B cell (primary cell): ENCODE measurements around the gene AKT1. TPM values are rescaled to one million over a fixed set of nuclear protein-coding genes. Genes with fewer than 3 reads are reported as not detected.

Source experiments
- ATAC-seq: fragments of 200-7000 bp; cut with Tn5 transposase; one replicate; pipeline ENCODE4 v1.10.0; 2021; ENCODE audit warnings: low read depth, mild to moderate bottlenecking, moderate number of reproducible peaks, moderate library complexity
- CTCF ChIA-PET: fragments of 350-600 bp; sonication (Branson Sonifier 250); formaldehyde crosslinking; loops from one replicate; lab custom pipeline; 2021; ENCODE audit warnings: antibody characterized with exemption, inconsistent platforms; lab: Charles Lee
- POLR2A ChIA-PET: fragments of 350-600 bp; sonication (Branson Sonifier 250); formaldehyde crosslinking; loops from one replicate; lab custom pipeline; 2021; ENCODE audit warnings: antibody characterized with exemption; lab: Charles Lee
- DNase-seq: peaks from one replicate; pipeline ENCODE4 v3.0.0; 2013
- H2AFZ ChIP-seq: 2 replicates; pipeline ENCODE4 v1.6.1; 2012; ENCODE audit warnings: mild to moderate bottlenecking, low read depth, low read length; ENCODE audit not compliant: insufficient read depth, poor library complexity, severe bottlenecking
- H3K27ac ChIP-seq, 2 donors: 1 replicate in 1 of 2; 2 replicates in 1 of 2; pipeline ENCODE4 v1.5.1; 2012 to 2013; ENCODE audit warnings: low read length in 2 of 2, mild to moderate bottlenecking in 2 of 2, moderate library complexity in 1 of 2
- H3K27me3 ChIP-seq, 4 experiments: fragments of 200-600 bp in 1 of 4; sonication (generic) in 1 of 4; replicated peaks in 1 of 4; 1 replicate in 2 of 4; 2 replicates in 2 of 4; pipeline versions ENCODE4 v1.6.1 to v1.7.0; 2013 to 2016; ENCODE audit warnings: low read length in 3 of 4, mild to moderate bottlenecking in 2 of 4, mixed read lengths in 1 of 4, moderate library complexity in 1 of 4; ENCODE audit not compliant: insufficient read depth in 4 of 4, control insufficient read depth in 3 of 4; ENCODE audit errors: control extremely low read depth in 1 of 4
- H3K36me3 ChIP-seq, 2 experiments: replicated peaks in 1 of 2; 1 replicate in 1 of 2; 2 replicates in 1 of 2; pipeline versions ENCODE4 v1.6.1 to v1.7.1; 2013; ENCODE audit warnings: low read length in 1 of 2; ENCODE audit not compliant: insufficient read depth in 2 of 2, control insufficient read depth in 1 of 2; ENCODE audit errors: control extremely low read depth in 1 of 2, extremely low read depth in 1 of 2
- H3K4me1 ChIP-seq, 2 donors: fragments of 200-600 bp in 1 of 2; sonication (generic) in 1 of 2; 1 replicate in 1 of 2; 2 replicates in 1 of 2; pipeline versions ENCODE4 v1.5.1 to v1.6.1; 2013 to 2017; ENCODE audit warnings: low read length in 2 of 2; ENCODE audit not compliant: control insufficient read depth in 2 of 2, insufficient read depth in 2 of 2
- H3K4me2 ChIP-seq: replicated peaks from 2 replicates; pipeline ENCODE3; 2012; ENCODE audit warnings: mild to moderate bottlenecking, low read depth, low read length; ENCODE audit not compliant: poor library complexity, severe bottlenecking
- H3K4me3 ChIP-seq, 5 experiments: fragments of 200-600 bp in 1 of 5; sonication (generic) in 1 of 5; 1 replicate in 3 of 5; 2 replicates in 2 of 5; pipeline versions ENCODE4 v1.5.1 to v1.7.0; 2011 to 2016; ENCODE audit warnings: low read length in 4 of 5, mild to moderate bottlenecking in 4 of 5, low read depth in 2 of 5, control low read depth in 1 of 5, moderate library complexity in 1 of 5; ENCODE audit not compliant: insufficient read depth in 1 of 5; ENCODE audit errors: control extremely low read depth in 1 of 5, extremely low read depth in 1 of 5
- H3K79me2 ChIP-seq: fragments of 200-600 bp; sonication (generic); one replicate; pipeline ENCODE4 v1.6.0; 2016; ENCODE audit warnings: low read length; ENCODE audit not compliant: control insufficient read depth, insufficient read depth
- H3K9ac ChIP-seq: fragments of 200-600 bp; sonication (generic); 2 replicates; pipeline ENCODE4 v1.6.1; 2017; ENCODE audit warnings: mild to moderate bottlenecking, low read length, moderate library complexity
- H3K9me3 ChIP-seq, 3 donors: one replicate each; pipeline versions ENCODE4 v1.6.1 to v1.7.1; 2013; ENCODE audit warnings: low read length in 2 of 3; ENCODE audit not compliant: control insufficient read depth in 2 of 3, insufficient read depth in 1 of 3; ENCODE audit errors: control extremely low read depth in 1 of 3
- H4K20me1 ChIP-seq: 2 replicates; pipeline ENCODE4 v1.6.0; 2012; ENCODE audit warnings: mild to moderate bottlenecking, low read length; ENCODE audit not compliant: insufficient read depth, control insufficient read depth, poor library complexity, severe bottlenecking
- H3K27ac Mint-ChIP-seq: one replicate; pipeline ENCODE4 v1.8.0; 2021; ENCODE audit warnings: mixed read lengths
- H3K27me3 Mint-ChIP-seq: one replicate; pipeline ENCODE4 v1.8.0; 2021; ENCODE audit warnings: mixed read lengths
- H3K4me1 Mint-ChIP-seq: one replicate; pipeline ENCODE4 v1.8.0; 2021; ENCODE audit warnings: mixed read lengths
- H3K4me3 Mint-ChIP-seq: one replicate; pipeline ENCODE4 v1.8.0; 2021; ENCODE audit warnings: mixed read lengths
- H3K9me3 Mint-ChIP-seq: one replicate; pipeline ENCODE4 v1.8.0; 2022; ENCODE audit warnings: mixed read lengths; ENCODE audit not compliant: insufficient read depth
- CTCF ChIP-seq: fragments of 200-600 bp; IDR thresholded peaks from one replicate; pipeline ENCODE4 v1.8.0; 2022; ENCODE audit warnings: antibody characterized with exemption, mild to moderate bottlenecking
- EZH2 ChIP-seq: IDR thresholded peaks from 2 replicates; pipeline ENCODE4 v1.6.1; 2012; ENCODE audit warnings: borderline replicate concordance, low read depth, mild to moderate bottlenecking, moderate library complexity, low read length; ENCODE audit not compliant: insufficient read depth, poor library complexity, severe bottlenecking
- WGBS: methylation state at CpG from one replicate; pipeline ENCODE4 v1.1.5; 2013; ENCODE audit warnings: missing lambda C conversion rate; ENCODE audit not compliant: insufficient coverage; 5-methylcytosine and 5-hydroxymethylcytosine counted together
- intact Hi-C: fragments of 100-400 bp; cut with micrococcal nuclease; formaldehyde crosslinking; loops from one replicate; pipeline ENCODE4 v1.10.0; 2022
- polyA plus RNA-seq: library from polyadenylated mRNA; depleted of rRNA; stranded (reverse); fragments of >200 nt; gene quantifications from 2 replicates; pipeline ENCODE4 v1.2.3, GENCODE V29; 2012
- total RNA-seq, 2 donors: library from RNA; stranded (reverse); fragments of 120-200 nt in 1 of 2; gene quantifications; 1 replicate in 1 of 2; 2 replicates in 1 of 2; pipeline versions ENCODE4 v1.2.3 to v1.2.4, GENCODE V29; 2013 to 2022

Gene AKT1
- total and polyA plus RNA-seq, 2 donors (not counting 1 experiment from before 2014, with no cell fraction given), result 71.1 to 90.1 TPM

- DNase-seq, result no peak
- peaks cover 18% of the 10 kb centered on the region for H4K20me1 ChIP-seq
- no peak overlapping the region for H3K9ac ChIP-seq
- Mint-ChIP-seq H3K4me3 (no peak overlapping the region), H3K4me1 (peaks cover 7% of the 10 kb centered on the region), H3K27me3 (no peaks in the 10 kb centered on the region), H3K9me3 (no peaks in the 10 kb centered on the region), H3K27ac (no peak overlapping the region)
- ChIA-PET POLR2A (no interaction called here), CTCF (interaction anchor here (1.1 kb wide), 1 partner anchor 19 kb away, joined by 3 read pairs; no protein-coding TSS in a partner anchor)
- WGBS, result 94% methylated on average over 4 of the region's 6 CpGs
- peaks cover 0 to 11% of the 10 kb centered on the region in 2 donors for H3K4me1 ChIP-seq
- H3K4me2 ChIP-seq, result no peak overlapping the region
- no peak for ATAC-seq
- no peak overlapping the region for H2AFZ ChIP-seq
- TF ChIP-seq CTCF, result no peak
- TF ChIP-seq EZH2, result no peak
- no peaks in the 10 kb centered on the region for H3K36me3 ChIP-seq
- no peak overlapping the region for H3K27ac ChIP-seq
- no peaks in the 10 kb centered on the region for H3K27me3 ChIP-seq
- H3K9me3 ChIP-seq, result no peaks in the 10 kb centered on the region
- peaks cover 14% of the 10 kb centered on the region for H3K79me2 ChIP-seq
- H3K4me3 ChIP-seq, result no peak overlapping the region
- intact Hi-C loops, result no loop called here
These were observed 12.9 kb upstream of the AKT1 start for GRCh38 chr14:104808456-104808855.

- POLR2A ChIA-PET, result no interaction called here
- H3K27ac Mint-ChIP-seq, result no peak overlapping the region
- no peak overlapping the region for H3K4me3 Mint-ChIP-seq
- H3K9me3 Mint-ChIP-seq, result no peaks in the 10 kb centered on the region
- H3K9ac ChIP-seq, result no peak overlapping the region
- no peak for TF ChIP-seq EZH2
- no peak for TF ChIP-seq CTCF
- no peak overlapping the region for H2AFZ ChIP-seq
- ATAC-seq (no peak), DNase-seq (no peak)
- no peaks in the 10 kb centered on the region for H3K27me3 ChIP-seq
- H3K79me2 ChIP-seq, result peaks cover 14% of the 10 kb centered on the region
- H3K4me1 Mint-ChIP-seq, result peaks cover 11% of the 10 kb centered on the region
- CTCF ChIA-PET, result no interaction called here
- no peaks in the 10 kb centered on the region for H3K27me3 Mint-ChIP-seq
- 96% methylated on average over 6 of the region's 10 CpGs for WGBS
- intact Hi-C loops, result no loop called here
- no peak overlapping the region for H3K4me3 ChIP-seq
- H4K20me1 ChIP-seq, result peaks cover 25% of the 10 kb centered on the region
- H3K27ac ChIP-seq, result no peak overlapping the region
- no peaks in the 10 kb centered on the region for H3K9me3 ChIP-seq
- no peaks in the 10 kb centered on the region for H3K36me3 ChIP-seq
- no peak overlapping the region for H3K4me2 ChIP-seq
- H3K4me1 ChIP-seq, result peaks cover 5 to 21% of the 10 kb centered on the region in 2 donors
These were observed 11.3 kb upstream of the AKT1 start for GRCh38 chr14:104806625-104807465.
